Right lobe of liver (tissue), 4 donors: ENCODE data around the gene FSCB.

Experiments used
- POLR2A ChIP-seq: fragments of 450-650 bp; IDR thresholded peaks from one replicate; pipeline ENCODE4 v1.6.1; 2017; ENCODE audit warnings: antibody characterized with exemption, mild to moderate bottlenecking
- TF ChIP-seq, protein P1 (sequence below), 4 donors: fragments of 200-600 bp in 3 of 4; fragments of 450-650 bp in 1 of 4; IDR thresholded peaks; one replicate each; pipeline versions ENCODE4 v1.5.1 to v1.8.0; 2016 to 2022; ENCODE audit warnings: antibody characterized with exemption in 4 of 4, mild to moderate bottlenecking in 2 of 4
- donor health status: DM: no; HTN: no; CAD: no.
- donor health status: DM: no; HTN: no; CAD: no.
- donor health status: DM: no; HTN: yes; CAD: no.

GRCh38 chr14:44507183-44507582 is at the start of gene FSCB:
- TF ChIP-seq, protein P1, sequence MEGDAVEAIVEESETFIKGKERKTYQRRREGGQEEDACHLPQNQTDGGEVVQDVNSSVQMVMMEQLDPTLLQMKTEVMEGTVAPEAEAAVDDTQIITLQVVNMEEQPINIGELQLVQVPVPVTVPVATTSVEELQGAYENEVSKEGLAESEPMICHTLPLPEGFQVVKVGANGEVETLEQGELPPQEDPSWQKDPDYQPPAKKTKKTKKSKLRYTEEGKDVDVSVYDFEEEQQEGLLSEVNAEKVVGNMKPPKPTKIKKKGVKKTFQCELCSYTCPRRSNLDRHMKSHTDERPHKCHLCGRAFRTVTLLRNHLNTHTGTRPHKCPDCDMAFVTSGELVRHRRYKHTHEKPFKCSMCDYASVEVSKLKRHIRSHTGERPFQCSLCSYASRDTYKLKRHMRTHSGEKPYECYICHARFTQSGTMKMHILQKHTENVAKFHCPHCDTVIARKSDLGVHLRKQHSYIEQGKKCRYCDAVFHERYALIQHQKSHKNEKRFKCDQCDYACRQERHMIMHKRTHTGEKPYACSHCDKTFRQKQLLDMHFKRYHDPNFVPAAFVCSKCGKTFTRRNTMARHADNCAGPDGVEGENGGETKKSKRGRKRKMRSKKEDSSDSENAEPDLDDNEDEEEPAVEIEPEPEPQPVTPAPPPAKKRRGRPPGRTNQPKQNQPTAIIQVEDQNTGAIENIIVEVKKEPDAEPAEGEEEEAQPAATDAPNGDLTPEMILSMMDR (IDR thresholded peaks at IDR 0.05), result no peak
- no peak for TF ChIP-seq POLR2A
